ENCODE data around the gene RNASET2.

- TF ChIP-seq CTCF (IDR thresholded peaks at IDR 0.05) (no peak), POLR2A (IDR thresholded peaks at IDR 0.05) (no peak)
Observed at GRCh38 chr6:166972101-166972500, 15.8 kb upstream of the RNASET2 start.
